Measurements from ENCODE around the gene AGTR1.

- TF ChIP-seq CTCF (IDR thresholded peaks at IDR 0.05; ENCODE audit: low read depth, low read length, missing input control) (no peak), GABPA (IDR thresholded peaks at IDR 0.05 in 1 of 2, conservative IDR thresholded peaks at IDR 0.05 in 1 of 2) (no peak), JUND (IDR thresholded peaks at IDR 0.05) (no peak), RAD21 (IDR thresholded peaks at IDR 0.05) (no peak), HNF4A (conservative IDR thresholded peaks at IDR 0.05) (no peak), RXRA (IDR thresholded peaks at IDR 0.05) (no peak), ATF3 (IDR thresholded peaks at IDR 0.05) (no peak), REST (IDR thresholded peaks at IDR 0.05) (no peak), TAF1 (conservative IDR thresholded peaks at IDR 0.05) (no peak), SP1 (IDR thresholded peaks at IDR 0.05) (no peak)
- TF ChIP-seq, protein P1, sequence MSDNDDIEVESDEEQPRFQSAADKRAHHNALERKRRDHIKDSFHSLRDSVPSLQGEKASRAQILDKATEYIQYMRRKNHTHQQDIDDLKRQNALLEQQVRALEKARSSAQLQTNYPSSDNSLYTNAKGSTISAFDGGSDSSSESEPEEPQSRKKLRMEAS (IDR thresholded peaks at IDR 0.05) = no peak
These were observed 16.8 kb downstream of the AGTR1 start for GRCh38 chr3:148714521-148714920.
